SK-N-SH treated with all-trans-retinoic acid at 6 μM for 48 hours (cell line): Measurements from ENCODE around the gene PHKG2.

Source experiments
- ARNTL ChIP-seq: fragments of 450-650 bp; formaldehyde crosslinking; IDR thresholded peaks from 2 replicates; pipeline ENCODE4 v1.5.0; 2020; ENCODE audit warnings: low read depth, mild to moderate bottlenecking, moderate library complexity, borderline replicate concordance
- CREB5 ChIP-seq: fragments of 250-450 bp; sonication (Bioruptor Pico); IDR thresholded peaks from 2 replicates; pipeline ENCODE4 v1.5.1; 2020; ENCODE audit warnings: low read depth, mild to moderate bottlenecking, moderate library complexity
- ESRRG ChIP-seq: fragments of 250-450 bp; sonication (Bioruptor Pico); IDR thresholded peaks from 2 replicates; pipeline ENCODE4 v1.6.1; 2021; ENCODE audit warnings: mild to moderate bottlenecking
- GLIS3 ChIP-seq: fragments of 250-450 bp; sonication (Bioruptor Pico); IDR thresholded peaks from 2 replicates; pipeline ENCODE4 v1.5.0; 2020; ENCODE audit warnings: mild to moderate bottlenecking, moderate library complexity
- PATZ1 ChIP-seq: fragments of 250-450 bp; sonication (Bioruptor Pico); IDR thresholded peaks from 2 replicates; pipeline ENCODE4 v1.8.0; 2020; ENCODE audit warnings: mild to moderate bottlenecking, moderate library complexity, borderline replicate concordance
- POU6F1 ChIP-seq: fragments of 250-450 bp; sonication (Bioruptor Pico); IDR thresholded peaks from 2 replicates; pipeline ENCODE4 v1.8.0; 2021; ENCODE audit warnings: low read depth, mild to moderate bottlenecking, moderate library complexity, borderline replicate concordance
- RARB ChIP-seq: fragments of 250-450 bp; sonication (Bioruptor Pico); IDR thresholded peaks from 2 replicates; pipeline ENCODE4 v1.8.0; 2021; ENCODE audit warnings: mild to moderate bottlenecking, moderate library complexity
- TCF4 ChIP-seq: fragments of 250-450 bp; sonication (Bioruptor Pico); IDR thresholded peaks from 2 replicates; pipeline ENCODE4 v1.8.0; 2021; ENCODE audit warnings: mild to moderate bottlenecking, moderate library complexity, borderline replicate concordance
- TSHZ2 ChIP-seq: fragments of 250-450 bp; sonication (Bioruptor Pico); IDR thresholded peaks from 2 replicates; pipeline ENCODE4 v1.5.0; 2020; ENCODE audit warnings: mild to moderate bottlenecking, moderate library complexity
- ZC3H10 ChIP-seq: fragments of 250-450 bp; sonication (Bioruptor Pico); IDR thresholded peaks from 2 replicates; pipeline ENCODE4 v1.5.1; 2021; ENCODE audit warnings: mild to moderate bottlenecking, moderate library complexity
- ZFP3 ChIP-seq: fragments of 250-450 bp; sonication (Bioruptor Pico); IDR thresholded peaks from 2 replicates; pipeline ENCODE4 v1.5.0; 2020; ENCODE audit warnings: mild to moderate bottlenecking, moderate library complexity
- ZNF70 ChIP-seq: fragments of 450-650 bp; formaldehyde crosslinking; IDR thresholded peaks from 2 replicates; pipeline ENCODE4 v1.5.0; 2020; ENCODE audit warnings: mild to moderate bottlenecking, moderate library complexity
- ZNF8 ChIP-seq: fragments of 450-650 bp; formaldehyde crosslinking; IDR thresholded peaks from 2 replicates; pipeline ENCODE4 v1.5.0; 2020; ENCODE audit warnings: mild to moderate bottlenecking, moderate library complexity
- TF ChIP-seq, protein P1 (sequence below): fragments of 250-450 bp; sonication (Bioruptor Pico); IDR thresholded peaks from 2 replicates; pipeline ENCODE4 v1.5.1; 2021; ENCODE audit warnings: mild to moderate bottlenecking, moderate library complexity

GRCh38 chr16:30720694-30721093 is 27.5 kb upstream of the PHKG2 start:
- no peak for TF ChIP-seq GLIS3 (CRISPR knock-in tag)
- TF ChIP-seq POU6F1 (CRISPR knock-in tag): no peak
- TF ChIP-seq PATZ1 (CRISPR knock-in tag): no peak
- no peak for TF ChIP-seq ZNF70
- no peak for TF ChIP-seq ZC3H10 (CRISPR knock-in tag)
- TF ChIP-seq CREB5: no peak
- no peak for TF ChIP-seq TCF4 (CRISPR knock-in tag)
- TF ChIP-seq, protein P1, sequence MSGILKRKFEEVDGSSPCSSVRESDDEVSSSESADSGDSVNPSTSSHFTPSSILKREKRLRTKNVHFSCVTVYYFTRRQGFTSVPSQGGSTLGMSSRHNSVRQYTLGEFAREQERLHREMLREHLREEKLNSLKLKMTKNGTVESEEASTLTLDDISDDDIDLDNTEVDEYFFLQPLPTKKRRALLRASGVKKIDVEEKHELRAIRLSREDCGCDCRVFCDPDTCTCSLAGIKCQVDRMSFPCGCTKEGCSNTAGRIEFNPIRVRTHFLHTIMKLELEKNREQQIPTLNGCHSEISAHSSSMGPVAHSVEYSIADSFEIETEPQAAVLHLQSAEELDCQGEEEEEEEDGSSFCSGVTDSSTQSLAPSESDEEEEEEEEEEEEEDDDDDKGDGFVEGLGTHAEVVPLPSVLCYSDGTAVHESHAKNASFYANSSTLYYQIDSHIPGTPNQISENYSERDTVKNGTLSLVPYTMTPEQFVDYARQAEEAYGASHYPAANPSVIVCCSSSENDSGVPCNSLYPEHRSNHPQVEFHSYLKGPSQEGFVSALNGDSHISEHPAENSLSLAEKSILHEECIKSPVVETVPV: no peak
- no peak for TF ChIP-seq ZNF8 (CRISPR knock-in tag)
- no peak for TF ChIP-seq ZFP3 (CRISPR knock-in tag)
- TF ChIP-seq RARB (CRISPR knock-in tag): no peak
- no peak for TF ChIP-seq ARNTL
- no peak for TF ChIP-seq ESRRG (CRISPR knock-in tag)
- TF ChIP-seq TSHZ2 (CRISPR knock-in tag): no peak
